22Rv1 (cell line): ENCODE measurements around the gene HOXB1.

Source experiments
- H3K27ac ChIP-seq: fragments of 450-650 bp; 2 replicates; pipeline ENCODE4 v1.5.1; 2017
- ZFX ChIP-seq: fragments of 450-650 bp; IDR thresholded peaks from 2 replicates; pipeline ENCODE4 v1.6.1; 2017; ENCODE audit warnings: antibody characterized with exemption, borderline replicate concordance
- TF ChIP-seq, protein P1 (sequence below): fragments of 450-650 bp; IDR thresholded peaks from 2 replicates; pipeline ENCODE4 v1.5.1; 2017; ENCODE audit warnings: mild to moderate bottlenecking

HOXB1 gene

DNA sequence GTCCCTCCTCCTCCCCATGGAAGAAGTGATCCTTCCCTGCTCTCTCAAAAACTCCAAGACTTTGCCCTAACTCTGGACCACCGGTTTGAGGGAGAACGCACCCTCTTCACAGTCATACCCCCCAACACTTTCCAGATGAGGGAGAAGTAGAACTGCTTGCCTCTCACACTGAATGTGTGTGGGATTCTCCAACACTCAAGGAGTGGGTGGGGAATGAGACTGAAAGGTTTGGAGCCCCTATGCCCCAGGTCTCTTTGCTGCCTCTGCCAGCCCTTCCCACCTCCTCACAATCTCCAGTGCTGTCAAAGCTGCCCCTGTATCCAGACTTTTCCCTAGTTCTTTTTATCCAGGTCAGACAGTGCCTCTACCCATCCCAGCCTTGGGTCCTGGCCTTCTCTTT lies 35.9 kb upstream of the HOXB1 start:
- TF ChIP-seq, protein P1, sequence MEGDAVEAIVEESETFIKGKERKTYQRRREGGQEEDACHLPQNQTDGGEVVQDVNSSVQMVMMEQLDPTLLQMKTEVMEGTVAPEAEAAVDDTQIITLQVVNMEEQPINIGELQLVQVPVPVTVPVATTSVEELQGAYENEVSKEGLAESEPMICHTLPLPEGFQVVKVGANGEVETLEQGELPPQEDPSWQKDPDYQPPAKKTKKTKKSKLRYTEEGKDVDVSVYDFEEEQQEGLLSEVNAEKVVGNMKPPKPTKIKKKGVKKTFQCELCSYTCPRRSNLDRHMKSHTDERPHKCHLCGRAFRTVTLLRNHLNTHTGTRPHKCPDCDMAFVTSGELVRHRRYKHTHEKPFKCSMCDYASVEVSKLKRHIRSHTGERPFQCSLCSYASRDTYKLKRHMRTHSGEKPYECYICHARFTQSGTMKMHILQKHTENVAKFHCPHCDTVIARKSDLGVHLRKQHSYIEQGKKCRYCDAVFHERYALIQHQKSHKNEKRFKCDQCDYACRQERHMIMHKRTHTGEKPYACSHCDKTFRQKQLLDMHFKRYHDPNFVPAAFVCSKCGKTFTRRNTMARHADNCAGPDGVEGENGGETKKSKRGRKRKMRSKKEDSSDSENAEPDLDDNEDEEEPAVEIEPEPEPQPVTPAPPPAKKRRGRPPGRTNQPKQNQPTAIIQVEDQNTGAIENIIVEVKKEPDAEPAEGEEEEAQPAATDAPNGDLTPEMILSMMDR: no peak
- no peak for TF ChIP-seq ZFX
- H3K27ac ChIP-seq: no peak overlapping the region

DNA sequence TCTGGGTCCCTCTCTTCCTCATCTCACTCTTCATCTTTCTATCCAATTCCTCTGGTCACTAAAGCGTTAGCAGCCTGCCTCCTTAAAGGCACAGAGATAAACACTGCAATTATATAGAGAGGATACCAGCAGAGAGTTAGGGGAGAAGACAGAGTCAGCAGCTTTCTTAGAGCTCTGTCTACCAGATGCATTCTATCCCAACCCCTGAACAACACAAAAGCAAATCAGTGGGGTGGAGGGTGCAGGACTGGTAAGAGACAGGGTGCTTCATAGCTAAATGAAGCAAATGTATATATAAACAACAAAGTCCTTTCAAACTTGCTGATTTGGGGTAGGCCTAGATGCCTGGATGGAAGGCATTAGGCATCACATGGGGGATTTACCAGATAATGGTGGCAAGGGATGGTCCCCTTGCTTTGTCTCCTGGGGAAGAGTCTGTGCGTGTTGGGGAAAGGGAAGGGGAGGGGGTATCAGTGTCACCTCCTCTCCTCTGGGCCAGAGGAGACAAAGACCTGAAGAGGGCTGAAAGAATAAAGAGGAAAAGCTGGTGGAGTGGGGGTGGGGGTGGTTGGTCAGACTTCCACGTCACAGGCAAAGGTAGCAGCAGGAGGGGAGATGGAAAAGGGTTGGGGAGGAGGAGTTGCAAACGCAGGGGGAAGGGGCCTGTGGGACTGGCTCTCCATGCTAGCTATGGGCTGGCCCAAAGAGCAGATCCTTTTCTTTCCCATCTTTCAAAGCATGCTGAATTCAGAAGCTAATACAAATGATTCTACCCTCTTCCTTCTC lies 35.3 kb upstream of the HOXB1 start:
- H3K27ac ChIP-seq: no peak overlapping the region
- TF ChIP-seq ZFX: no peak
- TF ChIP-seq, protein P1: no peak

DNA sequence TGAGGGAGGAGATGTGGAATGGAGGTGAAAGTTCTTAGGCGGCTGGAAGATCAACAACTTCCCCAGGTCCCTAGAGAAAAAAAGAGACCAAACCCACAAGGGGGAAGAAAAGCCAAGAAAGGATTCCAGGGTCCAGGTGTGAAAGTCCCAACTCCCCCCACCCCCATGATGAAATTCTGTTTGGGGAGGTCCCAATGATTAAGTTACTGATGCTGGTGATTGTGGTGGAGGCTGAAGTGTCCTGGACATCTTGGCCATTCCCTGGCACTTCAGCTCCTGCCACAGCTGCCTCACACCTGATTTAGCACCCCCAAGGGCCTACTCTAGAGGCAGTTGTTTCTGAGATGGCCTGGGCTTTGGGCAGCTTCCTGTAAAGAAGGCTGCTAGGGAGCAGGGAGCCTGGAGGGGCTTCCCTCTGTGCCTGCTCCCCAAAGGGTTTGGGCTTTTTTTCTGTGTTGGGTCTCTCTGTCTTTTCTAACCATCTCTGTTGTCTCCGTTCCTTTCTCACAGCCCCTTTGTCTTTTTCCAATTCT lies 34.3 kb upstream of the HOXB1 start:
- TF ChIP-seq ZFX: no peak
- TF ChIP-seq, protein P1: no peak
- H3K27ac ChIP-seq: no peak overlapping the region

DNA sequence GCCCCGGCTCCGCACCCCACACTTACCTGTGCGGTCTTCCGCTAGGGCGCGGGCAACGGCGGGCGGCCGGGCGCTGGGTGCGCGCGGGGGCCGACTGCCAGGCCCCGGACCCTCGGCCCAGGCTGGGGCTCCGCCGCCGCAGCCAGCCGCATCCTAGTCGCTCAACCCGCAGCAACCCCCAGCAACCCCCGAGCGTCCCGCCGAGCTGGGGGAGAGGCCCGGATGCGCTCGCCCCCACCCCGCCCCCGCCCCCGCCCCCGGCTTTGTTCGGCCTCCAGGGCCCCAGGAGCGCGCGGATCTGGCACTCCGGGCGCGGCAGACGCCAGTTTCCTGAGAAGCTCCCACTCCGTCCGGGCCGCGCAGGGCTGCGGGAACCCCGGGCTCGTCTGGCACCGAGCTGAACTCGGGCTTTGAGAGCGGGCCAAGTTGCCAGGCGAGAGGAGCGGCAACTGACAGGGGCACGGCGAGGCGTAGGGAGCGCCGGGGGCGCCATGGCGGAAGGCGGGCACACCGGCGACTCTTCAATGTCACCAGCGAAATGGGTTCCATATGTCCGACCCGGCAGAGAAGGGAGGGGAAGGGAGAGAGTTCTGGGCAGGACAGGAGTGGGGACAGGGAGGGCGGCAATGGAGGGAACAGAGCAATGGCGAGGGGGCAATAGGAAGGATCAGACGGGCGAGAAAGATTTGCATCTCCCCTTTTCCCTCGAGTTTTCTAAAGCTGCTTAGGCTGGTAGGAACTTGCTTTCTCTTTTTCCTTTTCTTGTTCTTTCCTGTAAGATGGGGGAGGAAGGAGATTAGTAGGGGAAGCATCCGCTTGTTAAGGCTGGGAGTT lies 33.6 kb upstream of the HOXB1 start:
- TF ChIP-seq, protein P1: no peak
- TF ChIP-seq ZFX: no peak

DNA sequence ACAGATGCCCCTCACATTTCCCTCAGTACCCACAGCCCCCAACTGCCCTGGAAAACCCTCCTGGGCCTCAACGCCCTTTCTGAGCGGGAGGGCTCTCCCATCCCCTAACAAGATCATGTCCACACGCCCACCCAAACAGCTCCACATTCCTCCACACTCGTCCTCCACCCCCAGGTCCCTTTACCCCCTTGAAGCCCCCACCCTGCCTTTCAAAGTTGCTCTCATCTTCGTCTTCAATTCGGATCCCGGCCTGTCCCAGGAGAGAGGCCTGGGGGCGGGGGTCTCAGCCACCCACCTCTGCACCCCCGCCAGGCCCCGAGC lies 33.0 kb upstream of the HOXB1 start:
- no peak for TF ChIP-seq ZFX
- TF ChIP-seq, protein P1: no peak
- H3K27ac ChIP-seq: no peak overlapping the region

More for the DNA sequence above, 33.6 kb upstream of the HOXB1 start:
- no peak overlapping the region for H3K27ac ChIP-seq

DNA sequence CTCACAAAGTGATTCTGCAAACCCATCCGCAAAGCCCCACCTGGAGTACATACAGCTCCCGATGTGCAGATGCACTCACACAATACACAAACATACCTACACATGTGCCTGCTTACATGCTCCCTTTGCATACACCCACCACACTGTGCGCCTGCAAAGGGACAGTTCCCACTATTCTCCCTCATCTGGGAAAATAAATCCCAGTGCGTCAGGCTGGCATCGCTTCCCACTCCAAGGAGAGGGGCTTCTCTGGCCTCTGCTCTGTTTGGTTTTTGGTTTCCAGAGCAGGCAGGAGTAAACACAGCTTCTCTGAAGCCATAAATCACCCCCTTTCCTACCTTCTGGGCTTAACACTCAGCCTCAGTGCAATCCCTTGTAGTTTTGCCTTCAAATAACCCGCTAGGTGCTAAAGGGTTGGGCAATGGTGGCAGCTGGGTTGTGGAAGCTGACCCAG lies 32.6 kb upstream of the HOXB1 start:
- H3K27ac ChIP-seq: no peak overlapping the region
- TF ChIP-seq, protein P1: no peak
- no peak for TF ChIP-seq ZFX
